Keratinocyte (primary cell): ENCODE measurements around the gene PYGM. TPM values are rescaled to one million over a fixed set of nuclear protein-coding genes. Genes with fewer than 3 reads are reported as not detected.

Experiments
- DNase-seq: peaks from one replicate; pipeline ENCODE4 v3.0.0-alpha.2; 2011; ENCODE audit warnings: low read depth, missing footprints, low spot score
- FAIRE-seq: peaks from 2 replicates; lab custom pipeline; 2011; peaks lifted over from hg19 to GRCh38; lab: Jason Lieb, UNC
- H2AFZ ChIP-seq: 2 replicates; pipeline ENCODE4 v1.6.0; 2012; ENCODE audit warnings: low read length, control low read depth, inconsistent platforms; ENCODE audit not compliant: control insufficient read depth
- H3K27ac ChIP-seq: 2 replicates; pipeline ENCODE4 v1.5.1; 2011; ENCODE audit warnings: low read length; ENCODE audit not compliant: control insufficient read depth, insufficient read depth
- H3K27me3 ChIP-seq: 3 replicates; pipeline ENCODE4 v1.6.0; 2011; ENCODE audit warnings: low read length; ENCODE audit not compliant: control insufficient read depth, insufficient read depth; ENCODE audit errors: extremely low read depth
- H3K36me3 ChIP-seq, 2 experiments: 2 replicates in 1 of 2; 3 replicates in 1 of 2; pipeline ENCODE4 v1.5.1; 2011; ENCODE audit warnings: low read length in 2 of 2, mild to moderate bottlenecking in 1 of 2; ENCODE audit not compliant: control insufficient read depth in 2 of 2, insufficient read depth in 2 of 2; ENCODE audit errors: extremely low read depth in 1 of 2
- H3K4me1 ChIP-seq: 3 replicates; pipeline ENCODE4 v1.5.1; 2011; ENCODE audit warnings: low read length; ENCODE audit not compliant: control insufficient read depth, insufficient read depth; ENCODE audit errors: extremely low read depth
- H3K4me2 ChIP-seq: 3 replicates; pipeline ENCODE4 v1.6.0; 2011; ENCODE audit warnings: low read depth, low read length; ENCODE audit not compliant: control insufficient read depth, insufficient read depth; ENCODE audit errors: extremely low read depth
- H3K4me3 ChIP-seq, 3 experiments: fragments of 200-600 bp in 1 of 3; sonication (generic) in 1 of 3; 2 replicates in 2 of 3; 3 replicates in 1 of 3; pipeline ENCODE4 v1.5.1; 2011 to 2016; ENCODE audit warnings: low read length in 3 of 3, mild to moderate bottlenecking in 3 of 3, control low read depth in 2 of 3, inconsistent platforms in 1 of 3, low read depth in 1 of 3, mixed read lengths in 1 of 3, mixed run types in 1 of 3, moderate library complexity in 1 of 3; ENCODE audit not compliant: control insufficient read depth in 2 of 3, insufficient read depth in 2 of 3; ENCODE audit errors: extremely low read depth in 1 of 3
- H3K79me2 ChIP-seq: 2 replicates; pipeline ENCODE4 v1.6.0; 2012; ENCODE audit warnings: low read length; ENCODE audit not compliant: control insufficient read depth, insufficient read depth
- H3K9ac ChIP-seq: 3 replicates; pipeline ENCODE4 v1.6.0; 2011; ENCODE audit warnings: low read length; ENCODE audit not compliant: control insufficient read depth, insufficient read depth; ENCODE audit errors: extremely low read depth
- H3K9me1 ChIP-seq: 3 replicates; pipeline ENCODE4 v1.6.0; 2011; ENCODE audit warnings: low read length; ENCODE audit not compliant: control insufficient read depth, insufficient read depth; ENCODE audit errors: extremely low read depth
- H3K9me3 ChIP-seq: 2 replicates; pipeline ENCODE4 v1.5.1; 2012; ENCODE audit warnings: low read depth, low read length; ENCODE audit not compliant: control insufficient read depth
- H4K20me1 ChIP-seq: 3 replicates; pipeline ENCODE4 v1.6.0; 2011; ENCODE audit warnings: low read length; ENCODE audit not compliant: control insufficient read depth, insufficient read depth; ENCODE audit errors: extremely low read depth
- EZH2 ChIP-seq: IDR thresholded peaks from one replicate; pipeline ENCODE4 v1.6.1; 2012; ENCODE audit warnings: inconsistent platforms, mild to moderate bottlenecking, low read length, moderate library complexity
- dilution Hi-C: fragments of 300-500 bp; cut with MboI; formaldehyde crosslinking; loops from one replicate; pipeline ENCODE4 v1.7.0; 2020; ENCODE audit warnings: low sequenced_read_pairs; ENCODE audit not compliant: extremely low pct_ligation_motif_present
- polyA plus RNA-seq, 5 experiments: library from polyadenylated mRNA; depleted of rRNA in 3 of 5; stranded (reverse) in 3 of 5; stranded (forward) in 1 of 5; unstranded in 1 of 5; fragments of >200 nt; gene quantifications; 1 replicate in 1 of 5; 2 replicates in 3 of 5; 3 replicates in 1 of 5; pipeline versions ENCODE4 v1.2.1 to v1.2.3, GENCODE V29; 2011 to 2012; ENCODE audit warnings: missing spikeins in 2 of 5, low read depth in 1 of 5, low replicate concordance in 1 of 5
- TF ChIP-seq, protein P1 (sequence below), 3 experiments: IDR thresholded peaks in 1 of 3; conservative IDR thresholded peaks in 1 of 3; optimal IDR thresholded peaks in 1 of 3; 2 replicates in 2 of 3; 3 replicates in 1 of 3; pipeline versions ENCODE3 to v1.5.1; 2011; ENCODE audit warnings: low read length in 3 of 3, mild to moderate bottlenecking in 3 of 3, moderate library complexity in 2 of 3, control low read depth in 1 of 3, inconsistent platforms in 1 of 3; ENCODE audit not compliant: insufficient read depth in 2 of 3; ENCODE audit errors: extremely low read depth in 1 of 3

The PYGM gene
- polyA plus RNA-seq, 1 donor (not counting 4 experiments of a cell fraction or from before 2014, with no cell fraction given), result 0.05 TPM

DNA sequence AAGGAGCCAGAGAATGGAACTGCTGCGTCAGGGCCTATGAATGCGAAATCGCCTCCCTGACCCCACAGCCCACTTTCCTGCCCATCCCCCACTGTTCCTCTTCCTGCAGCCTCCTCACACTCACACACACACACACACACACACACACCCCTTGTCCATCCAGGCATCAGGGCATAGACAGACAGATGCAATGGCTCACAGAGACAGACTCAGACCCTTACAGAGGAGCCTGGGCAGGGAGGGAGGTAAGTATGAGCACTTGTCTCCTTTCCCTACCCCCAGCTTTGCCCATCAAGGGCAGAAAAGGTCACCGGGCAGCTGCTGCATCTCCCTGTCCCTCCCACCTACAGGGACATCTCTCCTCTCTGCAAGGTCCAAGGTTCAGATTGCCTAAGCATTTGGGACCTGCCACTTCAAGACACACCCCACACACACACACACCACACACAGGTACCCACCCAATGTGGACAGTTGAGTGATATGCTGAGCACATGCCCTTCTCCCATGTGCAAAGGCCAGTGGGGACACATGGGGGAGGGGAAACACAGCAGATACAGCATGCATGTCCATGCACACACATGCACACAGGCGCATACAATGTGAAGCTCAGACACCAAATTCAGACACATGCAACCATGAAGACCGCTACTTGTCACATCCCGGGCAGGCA is 34.8 kb downstream of the PYGM start:
- TF ChIP-seq, protein P1, sequence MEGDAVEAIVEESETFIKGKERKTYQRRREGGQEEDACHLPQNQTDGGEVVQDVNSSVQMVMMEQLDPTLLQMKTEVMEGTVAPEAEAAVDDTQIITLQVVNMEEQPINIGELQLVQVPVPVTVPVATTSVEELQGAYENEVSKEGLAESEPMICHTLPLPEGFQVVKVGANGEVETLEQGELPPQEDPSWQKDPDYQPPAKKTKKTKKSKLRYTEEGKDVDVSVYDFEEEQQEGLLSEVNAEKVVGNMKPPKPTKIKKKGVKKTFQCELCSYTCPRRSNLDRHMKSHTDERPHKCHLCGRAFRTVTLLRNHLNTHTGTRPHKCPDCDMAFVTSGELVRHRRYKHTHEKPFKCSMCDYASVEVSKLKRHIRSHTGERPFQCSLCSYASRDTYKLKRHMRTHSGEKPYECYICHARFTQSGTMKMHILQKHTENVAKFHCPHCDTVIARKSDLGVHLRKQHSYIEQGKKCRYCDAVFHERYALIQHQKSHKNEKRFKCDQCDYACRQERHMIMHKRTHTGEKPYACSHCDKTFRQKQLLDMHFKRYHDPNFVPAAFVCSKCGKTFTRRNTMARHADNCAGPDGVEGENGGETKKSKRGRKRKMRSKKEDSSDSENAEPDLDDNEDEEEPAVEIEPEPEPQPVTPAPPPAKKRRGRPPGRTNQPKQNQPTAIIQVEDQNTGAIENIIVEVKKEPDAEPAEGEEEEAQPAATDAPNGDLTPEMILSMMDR (optimal IDR thresholded peaks at IDR 0.05 in 1 of 3, IDR thresholded peaks at IDR 0.05 in 1 of 3, conservative IDR thresholded peaks at IDR 0.05 in 1 of 3; ENCODE audit: extremely low read depth in 1 of 3, insufficient read depth in 2 of 3, low read length in 3 of 3), result no peak
- TF ChIP-seq EZH2, result no peak
- Histone ChIP-seq H3K36me3 (no peaks in the 10 kb centered on the region), H3K4me3 (no peak overlapping the region), H3K9me1 (no peaks in the 10 kb centered on the region), H3K4me1 (no peaks in the 10 kb centered on the region), H4K20me1 (no peaks in the 10 kb centered on the region), H3K4me2 (no peak overlapping the region), H2AFZ (no peak overlapping the region), H3K79me2 (no peaks in the 10 kb centered on the region), H3K27ac (no peak overlapping the region), H3K9me3 (no peaks in the 10 kb centered on the region), H3K9ac (no peak overlapping the region), H3K27me3 (peaks cover 27% of the 10 kb centered on the region)
- FAIRE-seq (no peak), DNase-seq (no peak)
- dilution Hi-C loops, result no loop called here

DNA sequence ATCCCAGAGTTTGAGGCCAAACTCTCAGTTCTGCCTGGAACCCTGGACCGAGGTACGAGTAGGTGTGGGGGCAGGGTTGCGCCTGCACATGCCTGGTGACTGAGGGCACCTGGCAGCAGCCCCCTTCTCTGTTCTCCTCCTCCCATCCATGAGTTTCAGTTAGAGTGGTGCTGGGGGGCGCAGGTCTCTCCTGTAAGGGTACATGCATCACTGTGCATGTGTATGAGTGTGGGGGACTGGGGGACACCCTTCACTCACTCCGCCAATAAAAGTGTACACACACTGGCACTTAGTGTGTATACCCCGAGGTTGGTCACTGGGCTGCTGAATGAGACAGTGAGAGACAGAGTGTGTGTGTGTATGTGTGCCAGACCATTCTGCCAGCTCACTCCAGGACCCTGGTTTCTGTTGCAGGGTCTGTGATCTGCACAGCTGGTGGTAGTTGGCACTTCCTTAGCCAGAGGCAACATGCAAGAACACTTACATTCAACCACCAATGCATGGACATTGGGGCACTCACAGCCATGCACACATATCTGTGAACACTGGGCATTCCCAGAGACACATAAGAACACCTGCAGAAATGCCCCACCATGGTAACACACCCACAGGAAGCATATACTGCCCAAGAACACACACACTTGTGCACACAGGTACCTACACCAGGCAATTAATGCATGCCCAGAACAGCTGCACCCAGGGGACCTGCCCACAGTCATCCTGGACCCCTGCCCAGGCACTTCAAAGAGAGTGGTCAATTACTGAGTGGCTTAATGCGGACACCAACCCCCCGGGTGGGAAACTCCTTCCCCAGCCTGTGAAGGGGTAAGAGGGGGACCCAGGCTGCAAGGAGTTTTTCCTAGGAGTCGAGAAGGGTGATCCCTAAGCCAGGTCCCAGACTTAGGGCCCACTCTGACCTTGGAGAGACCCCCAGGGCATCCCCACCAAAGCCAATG is 35.6 kb downstream of the PYGM start:
- FAIRE-seq (no peak), DNase-seq (no peak)
- no peak overlapping the region for H3K9ac ChIP-seq
- no peak for TF ChIP-seq EZH2
- TF ChIP-seq, protein P1 (optimal IDR thresholded peaks at IDR 0.05 in 1 of 3, IDR thresholded peaks at IDR 0.05 in 1 of 3, conservative IDR thresholded peaks at IDR 0.05 in 1 of 3; ENCODE audit: extremely low read depth in 1 of 3, insufficient read depth in 2 of 3, low read length in 3 of 3), result no peak
- no peaks in the 10 kb centered on the region for H3K9me1 ChIP-seq
- no peaks in the 10 kb centered on the region for H3K9me3 ChIP-seq
- no peak overlapping the region for H3K27ac ChIP-seq
- no peak overlapping the region for H3K4me2 ChIP-seq
- dilution Hi-C loops, result no loop called here
- H4K20me1 ChIP-seq, result no peaks in the 10 kb centered on the region
- no peaks in the 10 kb centered on the region for H3K79me2 ChIP-seq
- no peak overlapping the region for H2AFZ ChIP-seq
- no peaks in the 10 kb centered on the region for H3K36me3 ChIP-seq
- H3K4me1 ChIP-seq, result no peaks in the 10 kb centered on the region
- peaks cover 28% of the 10 kb centered on the region for H3K27me3 ChIP-seq
- H3K4me3 ChIP-seq, result no peak overlapping the region
